ENCODE measurements around the gene NR0B2. TPM values are rescaled to one million over a fixed set of nuclear protein-coding genes. Genes with fewer than 3 reads are reported as not detected.

Gene NR0B2
- total and polyA plus RNA-seq, 10 of the 15 experiments (the other 5 are each of a cell fraction or from before 2014, with no cell fraction given): not detected

DNA sequence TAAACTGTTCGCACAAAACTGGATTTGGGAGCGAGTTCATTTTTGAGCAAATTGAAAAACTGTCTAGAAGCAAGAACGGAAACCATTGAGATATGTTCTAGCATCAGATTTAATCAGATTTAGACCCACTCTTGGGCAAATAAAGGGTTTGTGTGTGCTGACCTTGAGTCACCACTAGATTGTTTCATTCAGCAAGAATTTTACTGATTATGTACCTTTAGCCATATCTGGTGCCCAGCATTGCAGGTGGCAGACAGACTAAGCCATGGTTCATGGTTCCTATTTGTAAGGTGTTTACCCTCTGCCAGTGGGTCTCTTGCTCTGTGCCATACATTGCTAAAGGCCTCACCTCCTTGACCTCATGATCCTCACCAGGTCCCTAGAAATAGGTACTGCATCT, 9.1 kb upstream of the NR0B2 start:
- Histone ChIP-seq H3K4me3 (peak overlapping the region; percentile 76), H3K27me3 (replicated peaks in 1 of 2; ENCODE audit: control insufficient read depth in 2 of 2, insufficient read depth in 2 of 2, low read length in 1 of 2) (no peaks in the 10 kb centered on the region), H3K79me2 (ENCODE audit: control insufficient read depth, insufficient read depth, low read length) (peaks cover 28% of the 10 kb centered on the region), H3K9me3 (replicated peaks; ENCODE audit: control insufficient read depth, insufficient read depth, low read length) (no peaks in the 10 kb centered on the region), H3K36me3 (ENCODE audit: control insufficient read depth in 2 of 2, insufficient read depth in 2 of 2, low read length in 1 of 2) (peaks cover 5 to 19% of the 10 kb centered on the region in 2 experiments), H3K4me1 (ENCODE audit: control insufficient read depth, insufficient read depth, low read length) (peaks cover 5% of the 10 kb centered on the region; the same call in 1 of the 2 replicates), H3K27ac (ENCODE audit: control insufficient read depth, insufficient read depth) (peak overlapping the region; percentile 83), H3K9ac (ENCODE audit: control insufficient read depth, insufficient read depth, low read length) (peak overlapping the region; percentile 84), H4K20me1 (ENCODE audit: control insufficient read depth, insufficient read depth) (no peaks in the 10 kb centered on the region; the same call in 1 of the 2 replicates), H3K4me2 (ENCODE audit: control insufficient read depth, insufficient read depth) (peak overlapping the region; percentile 99), H2AFZ (ENCODE audit: control insufficient read depth, low read depth, low read length) (no peak overlapping the region)
- ChIA-PET POLR2A (no interaction called here), RAD21 (ENCODE audit: unreplicated experiment) (no interaction called here), CTCF (no interaction called here), SMC1A (ENCODE audit: uncharacterized antibody, unreplicated experiment) (no interaction called here)
- no peak for TF ChIP-seq REST (IDR thresholded peaks at IDR 0.05; ENCODE audit: low read depth, low read length)
- no peak for TF ChIP-seq CTCF (IDR thresholded peaks at IDR 0.05 in 2 of 3, conservative IDR thresholded peaks at IDR 0.05 in 1 of 3; ENCODE audit: control insufficient read depth in 2 of 3, extremely low read depth in 1 of 3, insufficient read depth in 1 of 3, low read depth in 3 of 3, low read length in 3 of 3)
- no peak for TF ChIP-seq GABPA (IDR thresholded peaks at IDR 0.05; ENCODE audit: low read depth)
- TF ChIP-seq SREBF1 (IDR thresholded peaks at IDR 0.05; ENCODE audit: low read length): no peak
- TF ChIP-seq ZNF622 (IDR thresholded peaks at IDR 0.05): no peak
- TF ChIP-seq FOXM1 (IDR thresholded peaks at IDR 0.05; ENCODE audit: low read depth, low read length): no peak
- TF ChIP-seq YY1 (IDR thresholded peaks at IDR 0.05; ENCODE audit: low read depth, low read length): no peak
- TF ChIP-seq IKZF1 (conservative IDR thresholded peaks at IDR 0.05): no peak
- TF ChIP-seq POLR2AphosphoS5 (IDR thresholded peaks at IDR 0.05; ENCODE audit: low read length): no peak
- no peak for TF ChIP-seq KLF5 (IDR thresholded peaks at IDR 0.05; ENCODE audit: partially characterized antibody)
- TF ChIP-seq NFXL1 (IDR thresholded peaks at IDR 0.05; ENCODE audit: borderline replicate concordance): no peak
- TF ChIP-seq, protein P1, sequence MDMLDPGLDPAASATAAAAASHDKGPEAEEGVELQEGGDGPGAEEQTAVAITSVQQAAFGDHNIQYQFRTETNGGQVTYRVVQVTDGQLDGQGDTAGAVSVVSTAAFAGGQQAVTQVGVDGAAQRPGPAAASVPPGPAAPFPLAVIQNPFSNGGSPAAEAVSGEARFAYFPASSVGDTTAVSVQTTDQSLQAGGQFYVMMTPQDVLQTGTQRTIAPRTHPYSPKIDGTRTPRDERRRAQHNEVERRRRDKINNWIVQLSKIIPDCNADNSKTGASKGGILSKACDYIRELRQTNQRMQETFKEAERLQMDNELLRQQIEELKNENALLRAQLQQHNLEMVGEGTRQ (IDR thresholded peaks at IDR 0.05; ENCODE audit: borderline replicate concordance, low read depth, low read length): no peak
- no peak for TF ChIP-seq NFYA (IDR thresholded peaks at IDR 0.05; ENCODE audit: borderline replicate concordance, low read depth, low read length)
- no peak for FAIRE-seq
- in situ Hi-C loops (cut with MboI) (no loop called here), intact Hi-C loops (cut with micrococcal nuclease; ENCODE audit: unreplicated experiment) (no loop called here)
- DNase-seq (ENCODE audit: low read depth, low spot score): no peak
- ATAC-seq: no peak
- no TSS peak for BruUV-seq (replicated peaks)
- 65% methylated on average over 3 of the region's 3 CpGs for whole genome bisulfite sequencing (ENCODE audit: insufficient coverage, insufficient replicate concordance, low lambda C conversion rate, missing lambda C conversion rate)
